ENCODE results near the gene SCN4B. TPM values are rescaled to one million over a fixed set of nuclear protein-coding genes. Genes with fewer than 3 reads are reported as not detected.

The SCN4B gene
- total RNA-seq, 1 experiment from 2014 or later = not detected

DNA sequence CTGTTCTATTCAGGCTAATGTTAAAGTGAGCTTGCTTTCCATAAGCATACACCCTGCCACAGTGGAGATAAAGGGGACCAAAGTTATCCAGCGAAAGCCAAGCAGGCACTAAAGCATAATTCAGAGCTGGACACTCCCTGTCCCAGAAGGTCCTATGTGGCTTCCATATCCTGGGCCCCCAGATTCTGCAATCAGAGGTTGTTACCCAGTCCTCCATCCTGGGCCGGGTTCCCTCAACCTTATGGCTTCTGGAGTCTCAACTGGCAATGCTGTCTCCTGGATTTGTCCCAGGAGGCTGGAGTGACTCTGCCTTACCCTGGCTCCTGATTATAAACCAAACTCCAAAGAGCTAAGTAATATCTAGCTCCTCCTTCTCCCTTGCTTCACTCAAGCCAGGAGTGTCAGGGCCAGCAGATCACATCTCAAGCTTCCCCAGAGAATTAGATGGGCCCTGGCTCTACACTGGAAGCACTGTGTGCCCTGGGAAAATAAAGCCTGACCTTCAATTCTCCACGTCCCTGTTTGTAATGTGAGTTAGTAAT, 51.9 kb downstream of the SCN4B start:
- BruUV-seq (replicated peaks) = no TSS peak
- Histone ChIP-seq H3K27me3 (ENCODE audit: insufficient read depth, low read depth) (no peaks in the 10 kb centered on the region), H3K27ac (no peak overlapping the region), H3K9me2 (ENCODE audit: insufficient read depth) (no peaks in the 10 kb centered on the region), H2AFZ (no peak overlapping the region), H3F3A (ENCODE audit: insufficient read depth, low read depth) (no peaks in the 10 kb centered on the region), H3K4me2 (no peak overlapping the region), H3K36me3 (ENCODE audit: low read depth) (no peaks in the 10 kb centered on the region), H3K9me3 (ENCODE audit: insufficient read depth, low read depth) (no peaks in the 10 kb centered on the region), H3K4me1 (replicated peaks; ENCODE audit: insufficient read depth) (no peaks in the 10 kb centered on the region), H3K79me2 (ENCODE audit: low read depth) (no peaks in the 10 kb centered on the region), H4K20me1 (ENCODE audit: insufficient read depth) (no peaks in the 10 kb centered on the region), H3K4me3 (no peak overlapping the region)
- TF ChIP-seq, protein P1, sequence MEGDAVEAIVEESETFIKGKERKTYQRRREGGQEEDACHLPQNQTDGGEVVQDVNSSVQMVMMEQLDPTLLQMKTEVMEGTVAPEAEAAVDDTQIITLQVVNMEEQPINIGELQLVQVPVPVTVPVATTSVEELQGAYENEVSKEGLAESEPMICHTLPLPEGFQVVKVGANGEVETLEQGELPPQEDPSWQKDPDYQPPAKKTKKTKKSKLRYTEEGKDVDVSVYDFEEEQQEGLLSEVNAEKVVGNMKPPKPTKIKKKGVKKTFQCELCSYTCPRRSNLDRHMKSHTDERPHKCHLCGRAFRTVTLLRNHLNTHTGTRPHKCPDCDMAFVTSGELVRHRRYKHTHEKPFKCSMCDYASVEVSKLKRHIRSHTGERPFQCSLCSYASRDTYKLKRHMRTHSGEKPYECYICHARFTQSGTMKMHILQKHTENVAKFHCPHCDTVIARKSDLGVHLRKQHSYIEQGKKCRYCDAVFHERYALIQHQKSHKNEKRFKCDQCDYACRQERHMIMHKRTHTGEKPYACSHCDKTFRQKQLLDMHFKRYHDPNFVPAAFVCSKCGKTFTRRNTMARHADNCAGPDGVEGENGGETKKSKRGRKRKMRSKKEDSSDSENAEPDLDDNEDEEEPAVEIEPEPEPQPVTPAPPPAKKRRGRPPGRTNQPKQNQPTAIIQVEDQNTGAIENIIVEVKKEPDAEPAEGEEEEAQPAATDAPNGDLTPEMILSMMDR (conservative IDR thresholded peaks at IDR 0.05) = no peak
- TF ChIP-seq EZH2 (IDR thresholded peaks at IDR 0.05; ENCODE audit: low read depth) = no peak
- CTCF ChIA-PET = interaction anchor here (0.9 kb wide), 1 partner anchor 173 kb away, joined by 7 read pairs; no protein-coding TSS in a partner anchor
- DNase-seq = no peak
- intact Hi-C loops (cut with micrococcal nuclease; ENCODE audit: unreplicated experiment) = no loop called here
- POLR2A ChIA-PET (ENCODE audit: unreplicated experiment) = no interaction called here

DNA sequence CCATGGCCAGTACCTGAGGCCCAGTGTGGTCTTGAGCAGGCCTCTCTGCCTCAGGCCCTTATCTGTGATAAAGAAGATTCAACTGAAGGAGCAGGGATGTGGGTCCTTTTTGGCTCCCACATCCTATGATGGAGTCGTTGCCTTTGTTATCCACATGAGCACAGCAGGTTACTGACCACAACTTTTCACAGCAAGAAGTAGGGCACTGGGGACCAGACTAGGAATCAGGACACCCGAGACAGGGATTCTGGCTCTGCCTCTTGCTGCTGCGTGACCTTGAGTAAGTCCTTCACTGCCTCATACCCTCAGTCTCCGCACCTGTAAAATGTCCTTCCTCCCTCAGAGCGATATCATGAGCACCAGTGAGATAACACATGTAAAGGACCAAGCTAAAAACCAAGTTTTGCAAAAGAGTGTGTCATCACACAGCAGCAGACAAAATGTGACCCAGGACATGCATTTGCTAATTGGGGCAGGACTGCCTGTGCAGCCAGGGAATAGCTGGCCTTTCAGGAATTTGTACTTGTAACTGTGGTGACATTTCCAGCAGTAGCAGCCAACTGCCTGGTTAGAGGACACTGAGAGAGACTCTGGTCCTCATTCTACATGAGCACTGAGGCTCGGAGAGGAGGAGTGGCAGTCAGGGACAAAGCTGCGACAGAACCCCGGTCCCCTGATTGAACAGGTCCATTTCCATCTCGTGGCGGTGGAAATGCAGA, 52.6 kb downstream of the SCN4B start:
- no peak overlapping the region for H3K27ac ChIP-seq
- CTCF ChIA-PET = interaction anchor here (0.9 kb wide), 1 partner anchor 172 kb away, joined by 7 read pairs; no protein-coding TSS in a partner anchor
- H3K4me3 ChIP-seq = no peak overlapping the region
- no peaks in the 10 kb centered on the region for H3K9me2 ChIP-seq (ENCODE audit: insufficient read depth)
- no peaks in the 10 kb centered on the region for H3K36me3 ChIP-seq (ENCODE audit: low read depth)
- DNase-seq = no peak
- no peaks in the 10 kb centered on the region for H3K27me3 ChIP-seq (ENCODE audit: insufficient read depth, low read depth)
- H3K79me2 ChIP-seq (ENCODE audit: low read depth) = no peaks in the 10 kb centered on the region
- H3K9me3 ChIP-seq (ENCODE audit: insufficient read depth, low read depth) = no peaks in the 10 kb centered on the region
- H3K4me1 ChIP-seq (replicated peaks; ENCODE audit: insufficient read depth) = no peaks in the 10 kb centered on the region
- no peak overlapping the region for H2AFZ ChIP-seq
- TF ChIP-seq, protein P1 (conservative IDR thresholded peaks at IDR 0.05) = no peak
- TF ChIP-seq EZH2 (IDR thresholded peaks at IDR 0.05; ENCODE audit: low read depth) = no peak
- POLR2A ChIA-PET (ENCODE audit: unreplicated experiment) = no interaction called here
- intact Hi-C loops (cut with micrococcal nuclease; ENCODE audit: unreplicated experiment) = no loop called here
- no TSS peak for BruUV-seq (replicated peaks)
- no peaks in the 10 kb centered on the region for H3F3A ChIP-seq (ENCODE audit: insufficient read depth, low read depth)
- no peaks in the 10 kb centered on the region for H4K20me1 ChIP-seq (ENCODE audit: insufficient read depth)
- no peak overlapping the region for H3K4me2 ChIP-seq

DNA sequence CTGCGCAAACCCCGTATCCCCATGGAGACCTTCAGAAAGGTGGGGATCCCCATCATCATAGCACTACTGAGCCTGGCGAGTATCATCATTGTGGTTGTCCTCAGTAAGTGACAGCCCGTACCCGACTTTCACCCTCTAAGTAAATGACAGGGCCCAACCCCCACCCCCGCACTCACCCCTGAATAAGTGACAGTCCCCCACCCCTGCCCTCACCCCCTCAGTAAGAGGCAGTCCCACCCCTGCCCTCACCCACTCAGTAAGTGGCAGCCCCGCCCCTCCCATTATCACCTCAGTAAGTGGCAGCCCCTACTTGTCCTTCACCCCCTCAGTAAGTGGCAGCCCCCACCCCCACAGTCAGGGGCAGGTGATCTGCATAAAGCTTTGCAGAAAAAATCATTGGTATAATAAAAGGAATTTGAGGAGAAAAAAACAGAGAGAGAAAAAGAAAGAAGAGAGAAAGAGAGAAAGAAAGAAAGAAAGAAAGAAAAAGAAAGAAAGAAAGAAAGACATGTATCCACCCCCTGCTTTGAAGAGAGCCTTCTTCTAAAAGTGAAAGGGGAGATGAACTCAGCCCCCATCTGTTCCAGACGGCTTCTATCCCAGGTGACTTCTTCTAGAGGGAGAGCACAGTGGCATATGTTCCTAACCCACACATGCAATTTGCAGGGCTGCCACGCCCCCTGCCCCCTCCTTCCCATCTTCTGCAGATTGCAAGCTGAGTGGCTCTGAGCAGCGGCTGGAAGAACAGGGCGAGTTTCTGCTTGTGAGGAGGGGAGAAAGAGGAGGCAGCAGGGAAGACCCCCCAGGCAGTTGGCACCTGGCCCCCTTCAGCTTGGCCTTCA, 53.4 kb downstream of the SCN4B start:
- no peaks in the 10 kb centered on the region for H3K27me3 ChIP-seq (ENCODE audit: insufficient read depth, low read depth)
- no peaks in the 10 kb centered on the region for H3K9me2 ChIP-seq (ENCODE audit: insufficient read depth)
- no peaks in the 10 kb centered on the region for H3K79me2 ChIP-seq (ENCODE audit: low read depth)
- no peak for TF ChIP-seq EZH2 (IDR thresholded peaks at IDR 0.05; ENCODE audit: low read depth)
- TF ChIP-seq, protein P1 (conservative IDR thresholded peaks at IDR 0.05) = no peak
- POLR2A ChIA-PET (ENCODE audit: unreplicated experiment) = no interaction called here
- H4K20me1 ChIP-seq (ENCODE audit: insufficient read depth) = no peaks in the 10 kb centered on the region
- no peak for DNase-seq
- no peaks in the 10 kb centered on the region for H3K4me1 ChIP-seq (replicated peaks; ENCODE audit: insufficient read depth)
- H3F3A ChIP-seq (ENCODE audit: insufficient read depth, low read depth) = no peaks in the 10 kb centered on the region
- no peaks in the 10 kb centered on the region for H3K9me3 ChIP-seq (ENCODE audit: insufficient read depth, low read depth)
- H3K27ac ChIP-seq = no peak overlapping the region
- no peak overlapping the region for H3K4me2 ChIP-seq
- intact Hi-C loops (cut with micrococcal nuclease; ENCODE audit: unreplicated experiment) = no loop called here
- H3K36me3 ChIP-seq (ENCODE audit: low read depth) = no peaks in the 10 kb centered on the region
- no peak overlapping the region for H2AFZ ChIP-seq
- H3K4me3 ChIP-seq = no peak overlapping the region
- CTCF ChIA-PET = no interaction called here
- BruUV-seq (replicated peaks) = no TSS peak

All from PC-9 (cell line).